Activated CD8-positive, alpha-beta memory T cell treated with anti-CD3 and anti-CD28 coated beads, Interleukin-2, amount 50 U/mL, for 48 hours (primary cell): ENCODE results near the gene NDUFA11.

Experiments
- DNase-seq: peaks from one replicate; pipeline ENCODE4 v3.0.0-alpha.2; 2020

The NDUFA11 gene

DNA sequence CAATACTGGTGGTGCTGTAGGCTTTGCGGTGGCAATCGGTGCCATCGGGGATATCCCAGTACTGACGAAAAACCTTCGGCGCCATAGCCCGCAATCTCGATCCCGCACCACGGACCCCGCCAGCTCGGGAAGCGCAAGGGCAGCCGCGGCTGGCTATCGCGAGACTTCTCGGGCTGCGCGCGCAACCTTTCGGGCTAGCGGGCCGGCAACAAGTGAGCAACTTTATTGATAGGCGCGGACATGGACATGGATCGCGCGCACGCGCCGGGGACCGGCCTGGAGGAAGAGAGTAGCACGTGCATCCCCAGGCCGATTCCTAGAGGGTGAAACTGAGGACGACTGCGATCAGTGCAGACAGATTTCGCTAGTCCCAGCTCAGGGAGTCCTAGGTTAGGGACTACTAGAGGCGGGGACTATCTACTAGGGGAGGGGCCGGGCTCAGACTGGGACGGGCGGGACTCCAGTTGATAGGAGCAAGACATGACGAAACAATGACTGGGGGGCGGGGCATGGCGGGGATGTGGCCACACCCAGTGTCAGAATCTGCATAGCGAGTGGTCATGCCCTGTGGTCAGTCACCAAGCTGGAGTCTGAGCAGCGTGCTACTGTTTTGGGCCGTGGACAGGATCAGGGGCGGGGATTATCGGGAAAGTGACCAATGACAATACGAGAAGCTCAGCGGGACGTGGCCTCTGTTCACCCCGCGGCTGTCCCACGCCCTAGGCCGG lies at the start of gene NDUFA11:
NDUFA11 (minus strand) TSS at position 167 of the 728 bp plus-strand sequence; CDS start at position 85, 82 bp downstream.
- peak; percentile 100 for DNase-seq

DNA sequence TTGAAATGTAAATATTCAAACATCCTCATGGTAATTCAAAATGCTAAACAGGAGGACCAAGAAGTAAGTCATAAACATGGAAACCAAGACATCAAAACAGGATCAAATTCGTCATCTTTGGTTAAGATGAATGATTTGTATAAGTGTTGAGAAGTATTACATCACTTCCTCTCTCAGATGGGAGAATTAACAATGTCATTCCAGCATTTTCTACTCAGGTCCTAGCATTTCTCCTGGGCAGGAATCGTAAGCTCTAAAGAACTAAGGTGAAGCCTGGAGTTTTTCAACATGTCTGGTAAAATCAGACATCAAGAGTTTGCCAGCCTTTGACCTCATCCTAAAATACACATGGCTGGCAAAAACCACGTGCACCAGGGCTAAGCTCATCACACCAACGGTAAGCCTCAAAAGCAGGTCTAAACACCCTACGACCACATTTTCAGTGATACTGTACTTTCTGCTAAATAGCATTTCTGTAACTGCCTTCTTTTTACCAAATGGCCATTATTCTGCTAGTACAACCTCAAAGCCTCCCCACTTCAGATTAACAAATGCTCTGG lies 49.5 kb upstream of the NDUFA11 start:
- DNase-seq, result no peak

DNA sequence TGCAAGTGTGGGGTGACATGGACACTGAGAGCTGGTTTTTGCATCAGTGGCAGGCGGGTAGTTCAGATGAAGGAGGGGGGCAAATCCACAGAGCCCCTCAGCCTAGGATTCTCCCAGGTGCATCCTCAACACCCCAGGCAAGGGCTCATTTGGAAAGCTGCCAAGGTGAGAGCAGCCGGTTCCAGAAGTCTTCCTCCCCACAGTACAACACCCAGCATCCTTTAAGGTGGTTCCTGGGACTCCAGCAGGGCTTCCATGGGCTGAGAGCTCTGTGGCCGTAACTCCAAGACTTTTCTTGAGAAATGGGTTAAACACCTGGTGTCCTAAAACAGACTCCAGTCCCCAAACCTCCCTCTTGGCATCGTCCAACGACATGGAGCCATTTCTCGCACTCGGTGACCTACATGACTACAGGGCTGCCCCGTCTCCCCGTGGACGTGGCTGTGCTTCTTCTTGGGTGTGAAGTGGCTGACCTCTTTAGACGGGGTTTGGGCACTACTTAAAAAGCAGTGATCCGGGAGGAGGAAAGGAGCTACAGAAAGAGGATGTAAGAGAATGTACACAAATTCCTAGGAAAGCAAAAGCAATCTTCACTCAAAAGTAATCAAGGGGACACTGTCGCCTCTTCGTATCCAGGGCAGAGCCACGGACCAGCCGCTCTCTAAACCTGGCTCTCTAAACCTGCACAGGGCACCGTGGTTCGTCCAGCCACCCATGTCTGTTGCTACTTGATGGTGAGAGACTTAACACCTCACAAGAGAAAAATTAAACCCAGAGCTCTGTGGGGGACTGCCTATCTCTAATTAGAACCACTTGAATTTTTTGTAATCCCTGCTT lies 48.8 kb upstream of the NDUFA11 start:
- no peak for DNase-seq

DNA sequence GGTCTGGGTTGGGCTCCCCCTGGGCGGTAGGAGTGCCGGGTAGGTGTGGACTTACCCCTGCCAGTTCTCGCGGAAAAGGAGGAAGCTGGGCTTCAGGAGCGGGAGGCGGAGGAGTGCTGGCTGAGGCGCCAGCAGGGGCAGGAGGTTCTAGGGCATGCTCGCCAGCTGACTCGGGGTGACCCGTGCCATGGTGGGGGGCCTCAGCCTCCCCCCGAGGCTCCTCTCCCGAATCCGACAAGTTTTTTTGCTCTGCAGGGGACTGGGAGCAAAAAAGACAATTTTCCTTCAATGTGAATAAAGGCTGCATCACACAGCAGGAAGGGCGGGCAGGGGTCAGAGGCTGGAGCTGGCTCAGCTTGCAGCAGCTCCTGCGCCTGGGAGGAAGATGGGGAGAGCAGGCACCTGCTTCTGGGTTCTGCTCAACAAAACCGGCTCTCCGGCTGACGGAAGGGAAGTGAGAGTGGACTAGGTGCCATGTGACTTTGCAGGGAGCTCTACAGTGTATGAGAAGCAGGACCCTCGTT lies 47.8 kb upstream of the NDUFA11 start:
- DNase-seq, result no peak

DNA sequence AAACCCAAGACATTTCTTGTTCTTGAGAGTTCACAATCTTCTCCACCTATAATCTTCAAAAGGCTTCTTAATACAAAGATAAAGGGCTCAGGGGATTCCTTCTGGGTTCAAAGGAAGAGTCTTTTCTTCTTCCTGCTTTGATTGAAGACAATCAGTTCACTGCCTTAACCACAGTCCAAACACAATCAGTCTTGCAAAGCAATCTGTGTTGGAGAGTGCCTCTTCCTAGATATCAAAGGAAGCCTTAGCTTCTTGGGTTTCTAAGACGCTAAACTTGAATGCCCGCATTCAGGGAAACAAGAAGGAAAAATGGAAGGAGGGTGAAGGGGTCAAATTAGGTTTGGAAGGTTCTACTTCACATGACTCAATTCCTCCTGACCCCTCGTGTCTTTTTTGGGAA lies 47.2 kb upstream of the NDUFA11 start:
- no peak for DNase-seq

DNA sequence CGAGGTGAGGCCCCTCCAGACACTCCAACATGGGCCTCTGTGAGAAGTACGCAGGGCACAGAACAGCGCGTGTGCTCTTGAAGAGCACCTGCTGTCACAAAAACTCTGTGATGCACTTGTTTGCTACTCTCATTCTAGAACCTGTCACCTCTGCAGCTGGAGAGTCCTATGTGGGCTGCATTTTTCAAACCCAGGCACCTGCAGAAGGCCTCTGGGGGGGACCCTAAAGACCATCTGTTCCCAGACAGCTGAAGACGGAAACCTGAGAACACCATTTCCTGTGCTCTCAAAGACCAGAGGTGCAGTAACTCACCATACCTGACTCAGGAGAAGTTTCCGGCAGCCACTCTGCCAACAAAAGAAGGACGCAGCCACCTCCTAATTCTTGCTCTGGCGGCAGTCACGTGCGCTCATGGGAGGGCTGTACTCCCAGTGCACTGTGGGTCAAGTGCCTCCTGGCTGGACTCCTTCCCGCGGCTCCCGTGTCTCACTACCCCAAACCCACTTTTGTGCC lies 46.3 kb upstream of the NDUFA11 start:
- DNase-seq, result peak; percentile 62

DNA sequence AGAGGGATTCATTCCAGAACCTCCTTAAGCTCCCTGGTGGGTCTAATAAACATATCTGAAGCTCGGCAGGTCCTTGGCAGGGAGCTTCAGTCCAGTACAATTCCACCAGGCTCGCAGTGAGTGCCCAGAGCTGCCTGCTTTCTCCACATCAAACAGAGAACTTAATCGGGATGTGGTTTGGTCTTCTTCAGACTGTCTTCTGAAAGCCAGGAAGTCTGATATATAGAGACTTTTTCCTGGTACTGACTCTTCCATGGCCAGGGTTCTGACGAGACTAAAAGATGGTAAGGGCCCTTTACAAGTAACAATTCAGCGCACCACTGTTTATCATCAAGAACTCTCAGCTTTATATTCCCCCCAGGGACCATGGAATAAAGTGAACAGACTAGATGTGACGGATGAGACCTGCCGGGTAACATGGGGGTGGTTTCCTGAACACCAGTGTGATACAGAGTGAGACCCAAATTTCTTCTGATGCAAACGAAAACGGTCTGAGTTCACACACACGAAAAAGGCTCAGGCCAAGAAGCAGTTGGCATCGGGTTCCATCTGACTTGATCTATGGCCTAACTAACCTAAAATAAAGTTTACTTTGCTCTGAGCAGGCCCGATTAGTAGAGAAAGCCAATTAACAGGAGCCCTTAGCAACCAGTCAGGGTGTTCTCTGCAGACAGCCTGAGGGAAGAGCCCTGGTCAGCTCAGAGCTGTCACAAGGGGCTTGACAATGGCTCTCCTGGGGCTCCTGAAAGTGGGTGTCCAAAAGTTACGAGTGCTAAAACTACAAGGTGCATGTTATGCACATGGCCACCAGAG lies 45.4 kb upstream of the NDUFA11 start:
- DNase-seq, result no peak

DNA sequence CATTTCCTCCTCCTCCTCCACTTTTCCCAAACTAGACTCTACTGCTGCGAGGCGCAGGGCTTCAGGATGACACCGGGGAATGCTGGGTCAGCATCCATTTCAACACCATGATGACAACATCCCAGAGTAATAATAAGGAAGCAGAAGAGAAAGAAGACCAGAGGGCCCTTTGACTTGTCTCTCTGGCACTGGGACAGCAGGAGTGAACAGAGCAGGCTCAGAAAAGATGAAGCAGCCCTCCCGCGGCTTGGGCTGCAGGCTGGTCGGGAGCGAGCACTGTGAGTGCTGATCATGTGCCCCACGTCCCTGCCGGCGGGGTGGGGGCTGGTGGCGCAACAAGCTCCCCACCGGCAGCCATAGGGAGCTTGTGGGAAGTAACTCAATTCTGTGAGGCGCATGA lies 43.8 kb upstream of the NDUFA11 start:
- no peak for DNase-seq

DNA sequence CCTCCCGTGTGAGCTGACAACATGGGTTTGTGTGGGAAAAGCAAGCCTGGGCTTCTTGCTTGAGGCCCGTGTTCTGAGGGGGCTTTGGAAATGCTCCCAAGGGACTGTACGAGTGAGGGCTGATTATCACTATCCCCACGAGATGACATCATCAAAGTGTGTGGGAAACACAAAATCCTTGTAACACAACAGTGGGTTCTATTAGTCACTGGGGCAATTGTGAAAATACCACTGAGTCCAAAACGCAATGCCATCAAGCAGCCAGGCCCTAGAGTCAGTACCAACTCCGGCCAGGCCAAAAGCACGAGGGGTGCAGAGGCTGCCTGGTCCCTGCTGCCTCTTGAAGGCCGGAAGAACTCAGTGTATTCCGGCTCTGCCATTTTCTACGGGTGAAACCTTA lies 40.0 kb upstream of the NDUFA11 start:
- no peak for DNase-seq

DNA sequence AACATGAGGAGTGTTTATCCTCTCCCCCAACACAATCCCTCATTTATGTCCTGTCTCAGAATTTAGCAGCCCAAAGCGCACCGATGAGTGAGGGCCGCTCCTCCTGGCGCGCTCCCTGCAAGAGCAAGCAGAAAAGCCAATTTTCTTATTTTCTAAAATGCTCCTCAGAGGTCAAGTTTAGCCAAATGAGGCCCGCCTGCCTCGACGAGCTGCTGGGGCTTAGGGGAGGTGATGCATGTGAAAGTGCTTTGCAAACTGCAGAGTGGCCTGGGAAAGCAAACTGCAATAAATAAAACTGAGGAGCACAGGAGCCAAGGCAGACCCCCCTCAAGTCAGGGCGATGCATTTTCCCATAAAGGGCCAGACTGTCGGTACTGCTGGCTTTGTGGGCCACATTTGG lies 39.5 kb upstream of the NDUFA11 start:
- no peak for DNase-seq

DNA sequence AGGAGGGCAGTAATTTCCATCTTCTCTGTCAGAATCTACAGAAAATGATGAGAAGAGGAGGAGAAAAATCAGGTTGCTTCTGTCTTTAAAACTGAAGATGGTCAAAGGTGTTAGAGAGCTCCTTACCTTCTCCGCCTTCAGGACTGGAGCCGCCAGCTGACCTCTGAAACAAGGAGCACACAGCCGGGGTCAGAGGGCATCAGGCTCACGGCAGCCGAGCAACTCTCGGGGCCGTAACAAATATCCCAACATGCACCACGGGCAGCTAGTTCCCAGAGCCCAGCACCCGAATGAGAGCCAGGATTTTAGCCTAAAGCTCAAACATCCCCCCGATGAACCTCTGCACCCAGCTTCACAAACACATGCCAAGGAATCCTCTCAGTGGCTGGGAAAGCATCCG lies 38.1 kb upstream of the NDUFA11 start:
- no peak for DNase-seq

DNA sequence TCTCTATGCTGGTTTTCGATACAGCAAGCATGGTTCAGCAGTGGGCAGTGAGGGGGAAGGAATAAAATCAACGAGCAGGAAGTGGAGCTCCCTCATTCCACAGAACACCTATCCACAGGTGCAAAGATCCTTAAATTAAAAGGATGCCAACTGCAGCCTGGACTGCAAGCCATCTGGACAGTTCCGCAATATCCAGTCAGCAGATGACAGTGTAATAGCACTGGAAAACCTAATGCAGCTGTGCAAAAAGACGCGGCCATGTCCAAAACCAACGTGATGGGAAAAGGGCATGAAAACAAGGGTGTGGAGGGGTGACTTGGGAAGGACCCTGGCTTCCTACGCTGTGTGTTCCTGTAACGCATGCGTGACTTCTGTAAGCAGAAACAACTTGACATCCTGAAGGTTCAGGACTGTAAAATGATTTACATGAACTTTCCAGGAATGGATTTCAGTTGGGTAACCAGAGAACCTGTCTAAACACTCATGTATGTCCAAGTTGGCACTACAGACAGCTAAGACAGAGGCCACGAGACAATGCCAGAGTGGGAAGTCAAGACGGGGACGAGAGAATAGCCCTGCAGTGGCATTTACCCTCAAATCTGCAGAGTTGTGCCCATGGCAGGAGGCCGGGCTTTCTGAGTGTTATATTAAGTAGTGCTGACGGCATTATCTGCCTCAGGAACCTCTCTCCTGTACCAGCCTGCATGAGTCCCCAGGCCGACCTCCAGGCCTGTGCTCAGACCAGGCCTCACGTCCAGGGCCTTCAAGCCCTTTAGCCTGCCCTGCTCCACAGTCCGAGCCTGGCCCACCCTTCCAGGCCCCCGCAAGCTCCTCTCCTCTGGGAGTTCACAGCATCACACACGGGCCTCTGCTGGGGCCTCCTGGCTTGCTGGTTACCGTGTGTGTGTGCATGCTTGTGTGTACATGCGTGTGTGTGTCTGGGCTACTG lies 36.9 kb upstream of the NDUFA11 start:
- no peak for DNase-seq

DNA sequence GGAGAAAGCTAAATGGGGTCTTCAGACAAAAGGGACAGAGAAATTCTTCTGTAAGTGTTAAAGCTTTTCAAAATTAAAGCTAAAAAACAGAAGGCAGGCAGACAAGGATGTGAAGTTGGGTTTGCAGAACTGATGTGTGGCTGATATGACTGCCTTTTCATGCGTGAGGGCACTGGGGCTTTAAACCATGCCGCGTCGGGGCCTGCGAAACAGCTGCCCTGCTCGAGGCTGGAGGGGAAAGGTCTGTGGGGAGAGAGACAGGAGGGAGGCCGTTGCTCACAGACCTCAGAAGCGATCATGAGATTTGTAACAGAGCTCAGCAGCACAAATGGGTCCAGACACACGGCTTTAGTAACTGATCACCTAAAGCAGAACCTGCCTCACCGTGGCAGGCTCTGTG lies 34.0 kb upstream of the NDUFA11 start:
- DNase-seq, result no peak

DNA sequence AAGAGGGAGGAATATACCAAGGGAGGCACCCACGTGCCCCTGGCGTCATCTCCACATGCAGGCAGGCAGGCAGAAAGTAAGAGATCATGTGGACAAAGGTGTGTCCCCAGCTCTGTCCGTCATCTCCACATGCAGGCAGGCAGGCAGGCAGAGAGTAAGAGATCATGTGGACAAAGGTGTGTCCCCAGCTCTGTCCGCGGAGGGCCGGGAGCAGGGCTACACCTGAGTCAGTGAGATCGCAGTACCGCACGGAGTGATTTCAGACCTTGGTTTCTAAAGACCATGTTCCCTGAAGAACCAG lies 32.7 kb upstream of the NDUFA11 start:
- no peak for DNase-seq

DNA sequence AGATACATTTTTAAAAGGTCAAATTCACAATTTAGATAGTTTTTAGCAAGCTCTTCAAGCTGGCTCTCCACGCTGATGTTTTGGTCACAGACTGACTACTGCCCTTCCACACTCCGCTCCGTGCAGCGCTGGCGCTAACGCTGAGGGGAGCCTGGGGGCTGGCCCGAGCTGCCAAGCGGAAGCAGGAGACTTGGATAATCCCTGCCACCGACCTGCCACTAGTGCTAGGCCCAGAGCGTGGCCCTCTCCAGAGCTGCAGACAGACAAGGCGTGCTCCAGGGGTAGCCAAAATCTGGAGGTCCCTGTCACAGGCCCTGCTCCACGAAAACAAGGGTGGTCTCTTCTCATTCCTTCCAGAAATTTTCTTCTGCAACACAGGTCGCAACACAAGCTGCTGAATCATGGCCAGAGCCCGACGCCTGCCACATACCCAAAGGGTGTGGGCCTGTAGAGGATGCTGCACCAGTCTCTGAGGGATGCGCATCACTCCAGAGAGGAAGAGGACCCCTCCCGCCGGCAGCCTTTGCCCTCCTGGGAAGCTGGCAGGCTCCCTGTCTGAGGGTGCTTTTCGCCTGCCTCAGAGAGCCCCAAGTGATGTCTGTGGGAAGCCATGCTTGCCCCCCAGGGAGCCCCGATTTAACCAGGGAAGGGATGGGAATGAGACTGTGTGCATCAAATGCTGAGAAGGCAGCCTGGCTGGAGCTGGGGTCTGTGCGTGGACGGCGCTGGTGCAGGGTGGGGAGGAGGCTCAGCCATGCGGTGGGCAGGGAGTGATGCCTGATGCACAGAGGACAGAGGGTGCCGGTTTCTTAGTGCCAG lies 32.1 kb upstream of the NDUFA11 start:
- no peak for DNase-seq

DNA sequence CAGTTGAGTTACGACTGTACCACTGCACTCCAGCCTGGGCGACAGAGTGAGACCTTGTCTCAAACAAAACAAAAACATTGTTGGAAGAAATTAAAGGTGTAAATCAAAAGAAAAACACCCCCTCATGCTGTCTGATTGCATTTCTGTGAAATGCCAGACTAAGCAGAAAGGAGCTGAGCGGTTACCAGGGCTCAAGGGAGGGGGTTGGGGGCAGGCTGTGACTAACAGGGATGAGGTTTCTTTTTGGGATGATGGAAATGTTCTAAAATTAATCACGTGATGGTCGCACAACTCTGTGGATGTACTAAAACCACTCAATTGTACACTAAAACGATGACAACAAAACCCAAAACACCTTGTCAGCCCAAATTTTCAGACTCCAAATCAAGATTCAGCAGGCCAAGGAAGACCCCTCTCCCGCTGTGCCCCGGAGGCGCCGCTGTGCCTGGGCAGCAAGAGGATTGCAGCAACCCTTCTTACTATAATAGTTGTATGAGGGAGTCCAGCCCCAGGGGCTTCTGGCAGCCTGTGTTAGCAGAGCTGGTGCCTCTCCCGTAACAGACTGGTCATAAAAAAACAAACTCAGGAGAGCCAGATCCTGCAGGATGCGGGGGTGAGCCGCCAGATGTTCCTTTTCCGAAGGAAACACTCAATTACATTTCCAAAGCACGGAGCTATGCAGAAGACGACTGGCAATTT lies 31.3 kb upstream of the NDUFA11 start:
- DNase-seq, result no peak

DNA sequence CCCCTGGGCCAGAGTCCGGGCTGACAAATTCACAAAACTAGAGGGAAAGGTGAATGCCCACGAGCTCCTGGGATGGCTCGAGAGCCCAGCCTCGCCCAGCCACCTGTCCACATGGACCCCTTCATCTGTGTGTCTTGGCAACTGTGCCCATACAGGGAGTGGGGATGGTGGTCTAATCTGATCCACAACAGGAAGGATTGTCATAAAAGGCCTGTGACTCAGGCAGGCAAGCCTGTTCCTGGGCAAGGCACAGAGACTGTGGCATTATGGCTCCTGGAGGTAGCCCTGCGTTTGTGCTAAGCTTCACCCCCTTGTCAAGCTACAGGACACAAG lies 30.4 kb upstream of the NDUFA11 start:
- no peak for DNase-seq

DNA sequence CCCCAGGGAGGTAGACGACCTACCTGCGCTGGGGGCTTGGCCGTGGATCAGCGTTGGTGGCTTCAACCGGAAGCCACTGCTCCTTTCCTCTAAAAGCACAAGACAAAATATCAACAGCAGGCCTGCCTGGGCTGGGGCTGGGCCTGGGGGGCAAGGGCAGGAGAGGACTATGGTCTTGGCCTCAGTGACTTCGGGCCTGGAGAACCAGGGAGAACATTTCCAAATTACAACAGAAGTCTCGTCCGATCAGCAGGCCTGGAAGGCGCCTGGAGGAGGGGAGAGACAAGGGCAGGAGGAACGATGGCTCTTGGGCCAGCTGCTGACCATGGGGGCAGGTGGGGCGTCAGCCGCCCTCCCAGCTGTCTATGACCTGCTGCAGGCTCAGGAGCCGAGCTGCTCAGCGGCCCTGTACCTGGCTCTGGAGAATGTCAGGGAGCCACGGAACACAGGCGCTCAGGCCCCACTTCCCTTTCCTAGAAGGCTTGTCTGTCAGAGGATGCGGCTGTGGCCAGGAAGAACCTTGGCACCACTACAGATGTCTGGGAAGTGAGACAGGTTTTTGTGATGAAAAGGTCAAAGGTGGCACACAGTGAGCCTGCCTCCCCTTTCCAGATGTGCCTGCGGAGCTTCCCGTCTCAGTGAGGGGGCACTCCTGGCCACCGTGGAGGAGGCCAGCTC lies 29.9 kb upstream of the NDUFA11 start:
- no peak for DNase-seq

DNA sequence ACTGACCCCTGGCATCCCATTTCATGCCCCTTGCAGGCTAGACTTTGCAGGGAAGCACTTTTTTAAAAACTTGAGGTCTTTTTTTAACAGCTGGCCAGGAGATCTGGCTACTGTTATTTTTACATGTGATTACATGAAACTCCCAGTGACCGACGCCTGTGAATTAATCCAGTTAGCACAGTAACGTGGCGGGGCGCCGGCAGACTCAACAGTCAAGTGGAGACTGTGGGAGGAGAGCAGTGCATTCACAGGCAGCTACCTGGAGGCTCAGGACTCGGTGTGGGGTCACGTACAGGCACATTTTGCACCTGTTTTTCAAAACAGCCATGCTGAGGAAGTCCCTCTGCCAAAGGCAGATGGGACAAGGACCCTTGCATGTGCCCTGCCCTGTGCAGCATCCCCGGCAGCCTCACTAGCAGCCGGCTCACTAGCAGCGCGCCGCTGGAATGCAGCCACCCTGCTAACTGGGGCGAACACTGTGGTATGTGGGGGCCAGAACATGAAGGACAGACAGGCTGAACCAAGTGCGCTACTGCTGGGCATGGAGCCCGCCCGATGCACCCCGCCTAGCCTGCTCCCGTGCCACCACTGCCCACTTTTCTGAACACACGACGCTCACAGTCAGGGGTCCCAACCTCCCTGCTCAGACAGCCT lies 29.1 kb upstream of the NDUFA11 start:
- no peak for DNase-seq
